IMR-90 (cell line): ENCODE results near the gene DPPA2. TPM values are rescaled to one million over a fixed set of nuclear protein-coding genes. Genes with fewer than 3 reads are reported as not detected.

Experiments used
- ATAC-seq: fragments of 200-7000 bp; cut with Tn5 transposase; 2 replicates; pipeline ENCODE4 v1.9.1; 2020; ENCODE audit warnings: low read depth, mild to moderate bottlenecking, moderate library complexity
- BruUV-seq: library from RNA; stranded (reverse); fragments of 400-500 nt; replicated peaks from 2 replicates; lab custom pipeline; 2021; lab: Mats Ljungman, UMichigan
- CTCF ChIA-PET: fragments of 300-600 bp; formaldehyde crosslinking; extraction: SDS; loops from one replicate; lab custom pipeline; 2021; ENCODE audit warnings: antibody characterized with exemption; lab: Yijun Ruan, JAX
- POLR2A ChIA-PET: fragments of 300-600 bp; sonication (Branson Sonifier 250); formaldehyde crosslinking; loops from one replicate; lab custom pipeline; 2022; ENCODE audit warnings: antibody characterized with exemption; ENCODE audit not compliant: unreplicated experiment; lab: Charles Lee
- DNase-seq: peaks from one replicate; pipeline ENCODE4 v3.0.0; 2013
- H2AFZ ChIP-seq: replicated peaks from 2 replicates; pipeline ENCODE3; 2013; ENCODE audit warnings: low read length, mild to moderate bottlenecking; ENCODE audit not compliant: poor library complexity
- H2AK5ac ChIP-seq: 2 replicates; pipeline ENCODE4 v1.6.1; 2013; ENCODE audit warnings: low read depth, low read length, inconsistent platforms
- H2AK9ac ChIP-seq: replicated peaks from 2 replicates; pipeline ENCODE3; 2013; ENCODE audit warnings: mild to moderate bottlenecking, low read depth, low read length, moderate library complexity; ENCODE audit not compliant: poor library complexity
- H2BK120ac ChIP-seq: 2 replicates; pipeline ENCODE4 v1.6.1; 2013; ENCODE audit warnings: low read depth, low read length, inconsistent platforms
- H2BK15ac ChIP-seq: 3 replicates; pipeline ENCODE4 v1.6.1; 2013; ENCODE audit warnings: low read depth, low read length, inconsistent platforms
- H2BK20ac ChIP-seq: 2 replicates; pipeline ENCODE4 v1.6.1; 2013; ENCODE audit warnings: low read depth, mild to moderate bottlenecking, inconsistent platforms, low read length, moderate library complexity
- H2BK5ac ChIP-seq: 2 replicates; pipeline ENCODE4 v1.6.1; 2013; ENCODE audit warnings: mild to moderate bottlenecking, low read depth, low read length, inconsistent platforms; ENCODE audit not compliant: poor library complexity, severe bottlenecking
- H3K14ac ChIP-seq: replicated peaks from 2 replicates; pipeline ENCODE4 v1.6.1; 2013; ENCODE audit warnings: low read depth, low read length, inconsistent platforms
- H3K18ac ChIP-seq: 2 replicates; pipeline ENCODE4 v1.6.1; 2013; ENCODE audit warnings: low read depth, low read length, control low read depth
- H3K23ac ChIP-seq: 2 replicates; pipeline ENCODE4 v1.6.1; 2013; ENCODE audit warnings: low read depth, low read length, inconsistent platforms
- H3K27ac ChIP-seq: 2 replicates; pipeline ENCODE4 v1.5.1; 2013; ENCODE audit warnings: mild to moderate bottlenecking, control low read depth, low read length; ENCODE audit not compliant: insufficient read depth
- H3K27me3 ChIP-seq: 2 replicates; pipeline ENCODE4 v1.6.1; 2013; ENCODE audit warnings: low read length; ENCODE audit not compliant: control insufficient read depth, insufficient read depth
- H3K36me3 ChIP-seq: 2 replicates; pipeline ENCODE4 v1.6.1; 2013; ENCODE audit warnings: low read length, mixed read lengths; ENCODE audit not compliant: control insufficient read depth, insufficient read depth
- H3K4ac ChIP-seq: 2 replicates; pipeline ENCODE4 v1.6.1; 2013; ENCODE audit warnings: low read depth, low read length, inconsistent platforms
- H3K4me1 ChIP-seq: 2 replicates; pipeline ENCODE4 v1.6.1; 2013; ENCODE audit warnings: low read length, mixed read lengths; ENCODE audit not compliant: control insufficient read depth, insufficient read depth
- H3K4me2 ChIP-seq: 2 replicates; pipeline ENCODE4 v1.6.1; 2013; ENCODE audit warnings: low read depth, mild to moderate bottlenecking, control low read depth, low read length, moderate library complexity
- H3K4me3 ChIP-seq: 2 replicates; pipeline ENCODE4 v1.5.1; 2013; ENCODE audit warnings: low read depth, mild to moderate bottlenecking, control low read depth, low read length, moderate library complexity; ENCODE audit not compliant: insufficient read depth
- H3K56ac ChIP-seq: 2 replicates; pipeline ENCODE4 v1.6.1; 2013; ENCODE audit warnings: low read length, inconsistent platforms; ENCODE audit not compliant: insufficient read depth; ENCODE audit errors: extremely low read depth
- H3K79me1 ChIP-seq, 2 experiments: 2 replicates each; pipeline ENCODE4 v1.6.1; 2013; ENCODE audit warnings: low read length in 2 of 2, inconsistent platforms in 1 of 2, low read depth in 1 of 2
- H3K9ac ChIP-seq: 2 replicates; pipeline ENCODE4 v1.6.1; 2013; ENCODE audit warnings: low read depth, low read length, control low read depth
- H3K9me1 ChIP-seq: 2 replicates; pipeline ENCODE4 v1.6.1; 2013; ENCODE audit warnings: low read length, inconsistent platforms; ENCODE audit not compliant: insufficient read depth
- H3K9me3 ChIP-seq: 2 replicates; pipeline ENCODE4 v1.6.1; 2013; ENCODE audit warnings: low read length; ENCODE audit not compliant: control insufficient read depth, insufficient read depth
- H4K20me1 ChIP-seq: 2 replicates; pipeline ENCODE4 v1.6.1; 2013; ENCODE audit warnings: low read length, inconsistent platforms; ENCODE audit not compliant: insufficient read depth
- H4K5ac ChIP-seq: 2 replicates; pipeline ENCODE4 v1.6.1; 2013; ENCODE audit warnings: mild to moderate bottlenecking, low read depth, low read length, control low read depth
- H4K8ac ChIP-seq, 2 experiments: 2 replicates each; pipeline ENCODE4 v1.6.1; 2013; ENCODE audit warnings: low read depth in 2 of 2, low read length in 2 of 2, control low read depth in 1 of 2, inconsistent platforms in 1 of 2
- H4K91ac ChIP-seq: 2 replicates; pipeline ENCODE4 v1.6.1; 2013; ENCODE audit warnings: low read depth, low read length, inconsistent platforms; ENCODE audit not compliant: insufficient read depth
- BHLHE40 ChIP-seq: fragments of 150-350 bp; IDR thresholded peaks from 2 replicates; pipeline ENCODE4 v1.6.1; 2016; ENCODE audit warnings: mild to moderate bottlenecking, low read depth, low read length
- CEBPB ChIP-seq: IDR thresholded peaks from 2 replicates; pipeline ENCODE4 v1.6.1; 2012; ENCODE audit warnings: low read depth, low read length, improper control_type of control experiment
- ELK1 ChIP-seq: fragments of 150-350 bp; IDR thresholded peaks from 2 replicates; pipeline ENCODE4 v1.6.1; 2016; ENCODE audit warnings: low read depth, mild to moderate bottlenecking, low read length, moderate library complexity, borderline replicate concordance
- MAFK ChIP-seq: IDR thresholded peaks from 2 replicates; pipeline ENCODE4 v1.6.1; 2012; ENCODE audit warnings: low read depth, low read length, improper control_type of control experiment
- MAZ ChIP-seq: IDR thresholded peaks from 2 replicates; pipeline ENCODE4 v1.6.1; 2012; ENCODE audit warnings: low read depth, mild to moderate bottlenecking, low read length, improper control_type of control experiment, moderate library complexity, borderline replicate concordance
- NFE2L2 ChIP-seq: fragments of 150-350 bp; IDR thresholded peaks from 2 replicates; pipeline ENCODE4 v1.6.1; 2016; ENCODE audit warnings: low read depth, mild to moderate bottlenecking, low read length
- POLR2A ChIP-seq: IDR thresholded peaks from 2 replicates; pipeline ENCODE4 v1.6.1; 2012; ENCODE audit warnings: mild to moderate bottlenecking, low read depth, low read length
- RCOR1 ChIP-seq: IDR thresholded peaks from 2 replicates; pipeline ENCODE4 v1.6.1; 2012; ENCODE audit warnings: mild to moderate bottlenecking, low read length, improper control_type of control experiment; ENCODE audit not compliant: insufficient replicate concordance
- RFX5 ChIP-seq: IDR thresholded peaks from 2 replicates; pipeline ENCODE4 v1.8.0; 2012; ENCODE audit warnings: low read depth, mild to moderate bottlenecking, low read length, moderate library complexity
- SMC3 ChIP-seq: fragments of 150-350 bp; IDR thresholded peaks from 2 replicates; pipeline ENCODE4 v1.6.1; 2016; ENCODE audit warnings: low read depth, mild to moderate bottlenecking, antibody characterized with exemption, low read length, moderate library complexity
- WGBS, 2 experiments: methylation state at CpG; one replicate each; pipeline versions ENCODE4 v1.1.5 to v1.1.7; 2013; ENCODE audit warnings: missing lambda C conversion rate in 2 of 2; ENCODE audit not compliant: insufficient read length in 1 of 2; ENCODE audit errors: extremely low coverage in 2 of 2; 5-methylcytosine and 5-hydroxymethylcytosine counted together
- dilution Hi-C: fragments of 300-500 bp; cut with HindIII; formaldehyde crosslinking; loops from one replicate; pipeline ENCODE4 v1.14.3; 2018; ENCODE audit warnings: low sequenced_read_pairs; ENCODE audit not compliant: unreplicated experiment
- in situ Hi-C: fragments of 300-500 bp; cut with MboI; formaldehyde crosslinking; loops from 3 replicates; pipeline ENCODE4 v1.14.3; 2019; ENCODE audit warnings: low sequenced_read_pairs, inconsistent platforms, mixed read lengths
- intact Hi-C: fragments of 100-400 bp; cut with micrococcal nuclease; formaldehyde crosslinking; loops from 2 replicates; pipeline ENCODE4 v1.10.0; 2022
- polyA plus RNA-seq, 3 experiments: library from polyadenylated mRNA; depleted of rRNA; stranded (reverse); fragments of >200 nt; gene quantifications; 2 replicates each; pipeline ENCODE4 v1.2.3, GENCODE V29; 2012; ENCODE audit warnings: low replicate concordance in 1 of 3
- total RNA-seq: library from RNA; depleted of rRNA; stranded (reverse); fragments of >200 nt; gene quantifications from 2 replicates; pipeline ENCODE4 v1.2.3, GENCODE V29; 2012
- TF ChIP-seq, protein P1 (sequence below): conservative IDR thresholded peaks from 2 replicates; pipeline ENCODE4 v1.5.1; 2012; ENCODE audit warnings: mild to moderate bottlenecking, low read depth, low read length, improper control_type of control experiment
- TF ChIP-seq, protein P2 (sequence below): fragments of 150-350 bp; IDR thresholded peaks from 2 replicates; pipeline ENCODE4 v1.6.1; 2017; ENCODE audit warnings: mild to moderate bottlenecking, antibody characterized with exemption, low read length, low read depth

Gene DPPA2
- total and polyA plus RNA-seq, 2 of the 4 experiments (the other 2 are of a cell fraction): not detected

DNA sequence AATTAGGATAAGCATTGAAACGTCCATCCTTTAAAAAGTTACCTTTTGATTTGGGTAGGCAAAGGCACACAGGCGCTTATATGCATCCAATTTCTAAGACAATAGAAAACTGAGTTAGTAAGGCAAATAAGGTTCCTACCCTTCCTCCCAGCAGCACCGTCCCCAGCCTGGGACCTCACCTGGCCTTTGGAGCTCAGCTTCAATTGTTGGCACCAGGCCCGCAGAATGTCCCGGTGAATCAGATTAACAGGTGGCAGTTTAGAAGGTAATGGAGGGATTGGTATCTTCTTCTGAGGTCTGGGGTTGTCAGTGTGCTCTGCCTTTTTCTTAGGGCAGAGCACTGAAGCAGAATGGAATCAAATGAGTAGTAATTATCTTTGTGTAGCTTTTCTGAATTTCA, 15.4 kb upstream of the DPPA2 start:
- dilution Hi-C loops: no loop called here
- Histone ChIP-seq H2AFZ (no peak overlapping the region), H3K36me3 (no peaks in the 10 kb centered on the region), H3K4ac (no peak overlapping the region), H4K5ac (no peak overlapping the region), H2BK120ac (no peak overlapping the region), H3K4me3 (no peak overlapping the region), H4K20me1 (no peaks in the 10 kb centered on the region), H2BK5ac (no peak overlapping the region), H3K9me3 (peaks cover 3% of the 10 kb centered on the region; the same call in 1 of the 2 replicates), H3K56ac (no peak overlapping the region), H3K18ac (no peak overlapping the region), H4K8ac (no peak overlapping the region), H3K14ac (no peak overlapping the region), H3K27ac (no peak overlapping the region), H2AK9ac (no peak overlapping the region), H3K4me1 (no peaks in the 10 kb centered on the region), H3K9me1 (no peaks in the 10 kb centered on the region), H4K91ac (no peak overlapping the region), H3K4me2 (no peak overlapping the region), H3K23ac (no peak overlapping the region), H3K27me3 (no peaks in the 10 kb centered on the region), H2BK20ac (no peak overlapping the region), H3K79me1 (no peaks in the 10 kb centered on the region), H2AK5ac (no peak overlapping the region), H3K9ac (no peak overlapping the region), H2BK15ac (no peak overlapping the region)
- POLR2A ChIA-PET: no interaction called here
- CTCF ChIA-PET: no interaction called here
- BruUV-seq: no TSS peak
- TF ChIP-seq POLR2A (no peak), CEBPB (no peak), RCOR1 (no peak), RFX5 (no peak), NFE2L2 (no peak), MAZ (no peak), SMC3 (no peak), BHLHE40 (no peak), ELK1 (no peak), MAFK (no peak)
- TF ChIP-seq, protein P1, sequence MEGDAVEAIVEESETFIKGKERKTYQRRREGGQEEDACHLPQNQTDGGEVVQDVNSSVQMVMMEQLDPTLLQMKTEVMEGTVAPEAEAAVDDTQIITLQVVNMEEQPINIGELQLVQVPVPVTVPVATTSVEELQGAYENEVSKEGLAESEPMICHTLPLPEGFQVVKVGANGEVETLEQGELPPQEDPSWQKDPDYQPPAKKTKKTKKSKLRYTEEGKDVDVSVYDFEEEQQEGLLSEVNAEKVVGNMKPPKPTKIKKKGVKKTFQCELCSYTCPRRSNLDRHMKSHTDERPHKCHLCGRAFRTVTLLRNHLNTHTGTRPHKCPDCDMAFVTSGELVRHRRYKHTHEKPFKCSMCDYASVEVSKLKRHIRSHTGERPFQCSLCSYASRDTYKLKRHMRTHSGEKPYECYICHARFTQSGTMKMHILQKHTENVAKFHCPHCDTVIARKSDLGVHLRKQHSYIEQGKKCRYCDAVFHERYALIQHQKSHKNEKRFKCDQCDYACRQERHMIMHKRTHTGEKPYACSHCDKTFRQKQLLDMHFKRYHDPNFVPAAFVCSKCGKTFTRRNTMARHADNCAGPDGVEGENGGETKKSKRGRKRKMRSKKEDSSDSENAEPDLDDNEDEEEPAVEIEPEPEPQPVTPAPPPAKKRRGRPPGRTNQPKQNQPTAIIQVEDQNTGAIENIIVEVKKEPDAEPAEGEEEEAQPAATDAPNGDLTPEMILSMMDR: no peak
- TF ChIP-seq, protein P2, sequence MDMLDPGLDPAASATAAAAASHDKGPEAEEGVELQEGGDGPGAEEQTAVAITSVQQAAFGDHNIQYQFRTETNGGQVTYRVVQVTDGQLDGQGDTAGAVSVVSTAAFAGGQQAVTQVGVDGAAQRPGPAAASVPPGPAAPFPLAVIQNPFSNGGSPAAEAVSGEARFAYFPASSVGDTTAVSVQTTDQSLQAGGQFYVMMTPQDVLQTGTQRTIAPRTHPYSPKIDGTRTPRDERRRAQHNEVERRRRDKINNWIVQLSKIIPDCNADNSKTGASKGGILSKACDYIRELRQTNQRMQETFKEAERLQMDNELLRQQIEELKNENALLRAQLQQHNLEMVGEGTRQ: no peak
- ATAC-seq: no peak
- in situ Hi-C loops: no loop called here
- DNase-seq: no peak
- intact Hi-C loops: no loop called here
- WGBS, 2 experiments: no CpG with 5 or more reads among the region's 5 CpGs
